Neural cell (in vitro differentiated cells): ENCODE data around the gene IAPP. TPM values are rescaled to one million over a fixed set of nuclear protein-coding genes. Genes with fewer than 3 reads are reported as not detected.

ENCODE experiments used
- H2AFZ ChIP-seq: fragments of 200-600, 300-800 bp; sonication (generic), shearing (Covaris generic); 2 replicates; pipeline ENCODE4 v1.6.0; 2014; ENCODE audit warnings: low read depth, mild to moderate bottlenecking, antibody characterized with exemption, low read length, moderate library complexity
- H3F3A ChIP-seq: fragments of 200-600 bp; shearing (Covaris generic); 2 replicates; pipeline ENCODE4 v1.6.1; 2016; ENCODE audit warnings: mild to moderate bottlenecking, moderate library complexity, mixed read lengths, antibody characterized with exemption, low read length; ENCODE audit not compliant: insufficient read depth, poor library complexity, severe bottlenecking
- H3K27ac ChIP-seq: fragments of 200-600, 300-800 bp; sonication (generic), shearing (Covaris generic); 2 replicates; pipeline ENCODE4 v1.5.1; 2014; ENCODE audit warnings: mild to moderate bottlenecking, low read length, moderate library complexity
- H3K27me3 ChIP-seq: fragments of 300-800, 200-600 bp; sonication (generic), shearing (Covaris generic); 2 replicates; pipeline ENCODE4 v1.6.0; 2014; ENCODE audit warnings: mild to moderate bottlenecking, low read depth, low read length, moderate library complexity; ENCODE audit not compliant: insufficient read depth
- H3K36me3 ChIP-seq: fragments of 300-800, 200-600 bp; sonication (generic), shearing (Covaris generic); 2 replicates; pipeline ENCODE4 v1.5.1; 2014; ENCODE audit warnings: mild to moderate bottlenecking, antibody characterized with exemption, low read length, moderate library complexity; ENCODE audit not compliant: insufficient read depth
- H3K4me2 ChIP-seq: fragments of 300-800, 200-600 bp; sonication (generic), shearing (Covaris generic); 2 replicates; pipeline ENCODE4 v1.6.0; 2014; ENCODE audit warnings: mild to moderate bottlenecking, low read length
- H3K4me3 ChIP-seq: fragments of 300-800, 200-600 bp; sonication (generic), shearing (Covaris generic); 2 replicates; pipeline ENCODE4 v1.5.1; 2014; ENCODE audit warnings: mild to moderate bottlenecking, low read length, moderate library complexity
- H3K79me2 ChIP-seq: fragments of 200-600 bp; shearing (Covaris generic); replicated peaks from 2 replicates; pipeline ENCODE4 v1.6.0; 2014; ENCODE audit warnings: mild to moderate bottlenecking, low read length, moderate library complexity; ENCODE audit not compliant: insufficient read depth
- H3K9ac ChIP-seq: fragments of 300-800, 200-600 bp; sonication (generic), shearing (Covaris generic); 2 replicates; pipeline ENCODE4 v1.6.1; 2016; ENCODE audit warnings: mild to moderate bottlenecking, low read length, mixed read lengths
- H3K9me2 ChIP-seq: fragments of 200-600 bp; shearing (Covaris generic); 2 replicates; pipeline ENCODE4 v1.6.1; 2016; ENCODE audit warnings: mild to moderate bottlenecking, low read length, mixed read lengths; ENCODE audit not compliant: insufficient read depth
- H3K9me3 ChIP-seq: fragments of 200-600, 300-800 bp; sonication (generic), shearing (Covaris generic); 2 replicates; pipeline ENCODE4 v1.6.1; 2016; ENCODE audit warnings: mild to moderate bottlenecking, mixed run types, low read length, moderate library complexity, mixed read lengths
- H4K20me1 ChIP-seq: fragments of 200-600 bp; shearing (Covaris generic); 2 replicates; pipeline ENCODE4 v1.6.1; 2016; ENCODE audit warnings: mild to moderate bottlenecking, mixed run types; ENCODE audit not compliant: insufficient read depth
- EP300 ChIP-seq: fragments of 450-650 bp; conservative IDR thresholded peaks from 2 replicates; pipeline ENCODE4 v1.6.1; 2014; ENCODE audit warnings: antibody characterized with exemption, mild to moderate bottlenecking, moderate library complexity; ENCODE audit not compliant: poor library complexity, severe bottlenecking
- EZH2 ChIP-seq: fragments of 200-600, 300-800 bp; shearing (Covaris generic), sonication (generic); IDR thresholded peaks from 2 replicates; pipeline ENCODE4 v1.6.1; 2014; ENCODE audit warnings: antibody characterized with exemption, low read length, borderline replicate concordance, mild to moderate bottlenecking; ENCODE audit not compliant: insufficient read depth, poor library complexity, severe bottlenecking
- MXI1 ChIP-seq: fragments of 450-650 bp; conservative IDR thresholded peaks from 2 replicates; pipeline ENCODE4 v1.6.1; 2014; ENCODE audit warnings: antibody characterized with exemption, mild to moderate bottlenecking; ENCODE audit not compliant: poor library complexity, severe bottlenecking
- POLR2AphosphoS5 ChIP-seq: IDR thresholded peaks from 2 replicates; pipeline ENCODE4 v1.6.1; 2012
- RAD21 ChIP-seq: fragments of 450-650 bp; conservative IDR thresholded peaks from 2 replicates; pipeline ENCODE4 v1.6.1; 2014; ENCODE audit warnings: antibody characterized with exemption, mild to moderate bottlenecking, moderate library complexity
- SMC3 ChIP-seq: fragments of 450-650 bp; conservative IDR thresholded peaks from 2 replicates; pipeline ENCODE4 v1.6.1; 2014; ENCODE audit warnings: antibody characterized with exemption, mild to moderate bottlenecking, moderate library complexity; ENCODE audit not compliant: poor library complexity
- TAF1 ChIP-seq: IDR thresholded peaks from 2 replicates; pipeline ENCODE4 v1.6.1; 2012; ENCODE audit warnings: low read depth
- polyA plus RNA-seq: library from polyadenylated mRNA; depleted of rRNA; stranded (reverse); fragments of >200 nt; gene quantifications from 2 replicates; pipeline ENCODE4 v1.2.3, GENCODE V29; 2014
- TF ChIP-seq, protein P1 (sequence below): fragments of 450-650 bp; IDR thresholded peaks from 2 replicates; pipeline ENCODE4 v1.5.1; 2014; ENCODE audit warnings: antibody characterized with exemption, mild to moderate bottlenecking, moderate library complexity; ENCODE audit not compliant: poor library complexity, severe bottlenecking
- TF ChIP-seq, protein P2 (sequence below): IDR thresholded peaks from 2 replicates; pipeline ENCODE4 v1.6.1; 2012; ENCODE audit warnings: borderline replicate concordance

Gene IAPP
- polyA plus RNA-seq, 1 donor from 2014 or later, result not detected

DNA sequence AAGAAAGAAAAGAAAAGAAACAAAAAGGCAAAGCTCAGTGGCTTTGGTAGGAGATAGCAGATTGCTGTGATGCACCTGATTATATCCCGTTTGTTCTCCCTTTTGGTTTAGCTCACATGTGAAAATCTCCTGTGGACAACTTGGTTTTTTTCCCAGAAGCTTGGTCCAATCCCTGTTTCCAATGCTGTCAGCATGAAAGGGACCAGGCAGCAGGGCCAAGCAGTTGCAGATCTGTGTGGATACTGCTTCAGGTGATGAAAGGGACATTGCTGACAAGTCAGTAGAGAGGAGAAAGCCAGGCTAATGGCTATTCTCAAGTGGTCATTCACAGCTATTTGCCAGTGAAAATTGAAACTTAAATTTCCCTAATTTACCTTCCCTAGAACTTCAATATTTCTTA is 19.2 kb upstream of the IAPP start:
- Histone ChIP-seq H3K4me2 (no peak overlapping the region), H2AFZ (no peak overlapping the region)

DNA sequence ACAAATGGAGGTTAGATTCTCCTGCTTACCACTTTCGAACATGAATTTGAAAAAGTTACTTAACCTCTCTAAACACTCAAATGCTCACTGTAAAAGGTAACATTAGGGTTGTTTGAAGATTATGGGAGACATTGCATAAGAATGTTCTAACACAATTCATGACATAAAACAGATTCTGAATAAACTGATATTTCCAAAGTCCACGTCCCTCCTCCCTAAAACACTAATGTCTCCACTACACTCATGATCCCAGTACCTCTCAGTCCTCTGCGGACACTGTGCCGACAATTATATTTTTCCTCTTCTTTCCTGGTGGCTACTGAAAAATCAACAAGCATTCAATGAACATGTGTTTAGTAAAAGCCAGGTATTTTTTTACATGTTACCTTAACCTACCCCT is 18.8 kb upstream of the IAPP start:
- TF ChIP-seq, protein P1, sequence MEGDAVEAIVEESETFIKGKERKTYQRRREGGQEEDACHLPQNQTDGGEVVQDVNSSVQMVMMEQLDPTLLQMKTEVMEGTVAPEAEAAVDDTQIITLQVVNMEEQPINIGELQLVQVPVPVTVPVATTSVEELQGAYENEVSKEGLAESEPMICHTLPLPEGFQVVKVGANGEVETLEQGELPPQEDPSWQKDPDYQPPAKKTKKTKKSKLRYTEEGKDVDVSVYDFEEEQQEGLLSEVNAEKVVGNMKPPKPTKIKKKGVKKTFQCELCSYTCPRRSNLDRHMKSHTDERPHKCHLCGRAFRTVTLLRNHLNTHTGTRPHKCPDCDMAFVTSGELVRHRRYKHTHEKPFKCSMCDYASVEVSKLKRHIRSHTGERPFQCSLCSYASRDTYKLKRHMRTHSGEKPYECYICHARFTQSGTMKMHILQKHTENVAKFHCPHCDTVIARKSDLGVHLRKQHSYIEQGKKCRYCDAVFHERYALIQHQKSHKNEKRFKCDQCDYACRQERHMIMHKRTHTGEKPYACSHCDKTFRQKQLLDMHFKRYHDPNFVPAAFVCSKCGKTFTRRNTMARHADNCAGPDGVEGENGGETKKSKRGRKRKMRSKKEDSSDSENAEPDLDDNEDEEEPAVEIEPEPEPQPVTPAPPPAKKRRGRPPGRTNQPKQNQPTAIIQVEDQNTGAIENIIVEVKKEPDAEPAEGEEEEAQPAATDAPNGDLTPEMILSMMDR, result no peak
- TF ChIP-seq EZH2 (no peak), SMC3 (no peak), POLR2AphosphoS5 (no peak), EP300 (no peak), RAD21 (no peak), MXI1 (no peak), TAF1 (no peak)
- TF ChIP-seq, protein P2, sequence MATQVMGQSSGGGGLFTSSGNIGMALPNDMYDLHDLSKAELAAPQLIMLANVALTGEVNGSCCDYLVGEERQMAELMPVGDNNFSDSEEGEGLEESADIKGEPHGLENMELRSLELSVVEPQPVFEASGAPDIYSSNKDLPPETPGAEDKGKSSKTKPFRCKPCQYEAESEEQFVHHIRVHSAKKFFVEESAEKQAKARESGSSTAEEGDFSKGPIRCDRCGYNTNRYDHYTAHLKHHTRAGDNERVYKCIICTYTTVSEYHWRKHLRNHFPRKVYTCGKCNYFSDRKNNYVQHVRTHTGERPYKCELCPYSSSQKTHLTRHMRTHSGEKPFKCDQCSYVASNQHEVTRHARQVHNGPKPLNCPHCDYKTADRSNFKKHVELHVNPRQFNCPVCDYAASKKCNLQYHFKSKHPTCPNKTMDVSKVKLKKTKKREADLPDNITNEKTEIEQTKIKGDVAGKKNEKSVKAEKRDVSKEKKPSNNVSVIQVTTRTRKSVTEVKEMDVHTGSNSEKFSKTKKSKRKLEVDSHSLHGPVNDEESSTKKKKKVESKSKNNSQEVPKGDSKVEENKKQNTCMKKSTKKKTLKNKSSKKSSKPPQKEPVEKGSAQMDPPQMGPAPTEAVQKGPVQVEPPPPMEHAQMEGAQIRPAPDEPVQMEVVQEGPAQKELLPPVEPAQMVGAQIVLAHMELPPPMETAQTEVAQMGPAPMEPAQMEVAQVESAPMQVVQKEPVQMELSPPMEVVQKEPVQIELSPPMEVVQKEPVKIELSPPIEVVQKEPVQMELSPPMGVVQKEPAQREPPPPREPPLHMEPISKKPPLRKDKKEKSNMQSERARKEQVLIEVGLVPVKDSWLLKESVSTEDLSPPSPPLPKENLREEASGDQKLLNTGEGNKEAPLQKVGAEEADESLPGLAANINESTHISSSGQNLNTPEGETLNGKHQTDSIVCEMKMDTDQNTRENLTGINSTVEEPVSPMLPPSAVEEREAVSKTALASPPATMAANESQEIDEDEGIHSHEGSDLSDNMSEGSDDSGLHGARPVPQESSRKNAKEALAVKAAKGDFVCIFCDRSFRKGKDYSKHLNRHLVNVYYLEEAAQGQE, result no peak
- Histone ChIP-seq H3K4me2 (no peak overlapping the region), H3K27me3 (no peaks in the 10 kb centered on the region), H3K9me3 (no peaks in the 10 kb centered on the region), H4K20me1 (no peaks in the 10 kb centered on the region), H3K36me3 (no peaks in the 10 kb centered on the region), H3K9me2 (no peaks in the 10 kb centered on the region), H2AFZ (no peak overlapping the region), H3F3A (no peaks in the 10 kb centered on the region), H3K79me2 (no peaks in the 10 kb centered on the region), H3K9ac (no peak overlapping the region), H3K4me3 (no peak overlapping the region), H3K27ac (no peak overlapping the region)

More for the DNA sequence above, 19.2 kb upstream of the IAPP start:
- TF ChIP-seq, protein P2, result no peak
- TF ChIP-seq EP300, result no peak
- TF ChIP-seq, protein P1, result no peak
- no peak for TF ChIP-seq RAD21
- no peak for TF ChIP-seq EZH2
- TF ChIP-seq MXI1, result no peak
- no peak for TF ChIP-seq SMC3
- no peak for TF ChIP-seq POLR2AphosphoS5
- no peak for TF ChIP-seq TAF1
- H3K36me3 ChIP-seq, result no peaks in the 10 kb centered on the region
- H4K20me1 ChIP-seq, result no peaks in the 10 kb centered on the region
- no peak overlapping the region for H3K4me3 ChIP-seq
- H3K9ac ChIP-seq, result no peak overlapping the region
- H3K27me3 ChIP-seq, result no peaks in the 10 kb centered on the region
- no peaks in the 10 kb centered on the region for H3F3A ChIP-seq
- H3K79me2 ChIP-seq, result no peaks in the 10 kb centered on the region
- H3K27ac ChIP-seq, result no peak overlapping the region
- H3K9me3 ChIP-seq, result no peaks in the 10 kb centered on the region
- H3K9me2 ChIP-seq, result no peaks in the 10 kb centered on the region
